ENCODE results near the gene ITGB6. TPM values are rescaled to one million over a fixed set of nuclear protein-coding genes. Genes with fewer than 3 reads are reported as not detected.

Gene ITGB6
- total RNA-seq, 2 experiments from 2014 or later: not detected

DNA sequence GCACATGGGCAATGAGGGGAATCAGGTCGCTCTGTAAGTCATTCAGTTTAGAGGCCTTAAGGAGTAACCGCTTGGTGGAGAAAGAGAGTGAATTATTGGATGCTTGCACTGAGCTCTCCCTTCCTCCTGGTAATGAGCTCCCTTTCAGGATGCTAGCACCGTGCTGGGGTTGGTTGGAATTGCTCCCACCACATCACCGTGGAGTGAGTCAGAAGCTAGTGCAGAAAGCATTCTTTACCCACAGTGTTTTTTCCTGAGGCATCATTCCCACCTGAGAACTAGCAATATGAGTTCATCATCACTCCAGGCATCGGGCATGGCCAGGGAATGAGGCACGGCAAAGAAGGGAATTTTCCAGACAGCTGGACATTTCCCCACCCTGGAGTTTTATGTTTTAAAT, 57.6 kb downstream of the ITGB6 start:
- Mint-ChIP-seq H3K9me3 (no peaks in the 10 kb centered on the region), H3K27ac (no peak overlapping the region), H3K4me3 (no peak overlapping the region), H3K27me3 (peaks cover 12% of the 10 kb centered on the region), H3K36me3 (no peaks in the 10 kb centered on the region), H3K4me1 (ENCODE audit: low read depth) (no peaks in the 10 kb centered on the region)
- no peak for DNase-seq
- intact Hi-C loops (cut with micrococcal nuclease): no loop called here
- ChIA-PET CTCF (interaction anchor here (0.5 kb wide), 1 partner anchor 53 kb away, joined by 3 read pairs; no protein-coding TSS in a partner anchor), POLR2A (no interaction called here)

DNA sequence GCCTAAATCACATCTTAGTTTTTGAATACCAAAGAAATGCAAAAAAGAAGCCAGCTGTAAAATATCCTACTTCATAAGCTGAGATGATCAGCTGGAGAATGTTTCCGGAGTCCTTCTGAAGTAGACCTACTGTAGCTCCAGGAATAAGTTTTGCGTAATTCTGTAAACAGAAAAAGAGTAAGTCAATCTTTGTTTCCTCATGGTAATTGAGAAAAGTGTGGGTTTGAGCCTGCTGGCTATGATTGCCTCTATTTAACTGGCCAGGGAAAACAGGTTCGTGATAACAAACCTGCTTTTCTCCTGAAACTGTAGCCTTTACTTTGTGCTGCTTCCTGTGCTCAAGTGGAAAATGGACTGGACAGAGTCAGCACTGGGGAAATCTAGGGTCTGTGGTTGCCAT, 58.2 kb downstream of the ITGB6 start:
- Mint-ChIP-seq H3K36me3 (no peaks in the 10 kb centered on the region), H3K27ac (no peak overlapping the region), H3K9me3 (no peaks in the 10 kb centered on the region), H3K4me3 (no peak overlapping the region), H3K27me3 (peaks cover 10% of the 10 kb centered on the region), H3K4me1 (ENCODE audit: low read depth) (no peaks in the 10 kb centered on the region)
- ChIA-PET POLR2A (no interaction called here), CTCF (interaction anchor here (0.5 kb wide), 1 partner anchor 52 kb away, joined by 3 read pairs; no protein-coding TSS in a partner anchor)
- intact Hi-C loops (cut with micrococcal nuclease): no loop called here
- no peak for DNase-seq

DNA sequence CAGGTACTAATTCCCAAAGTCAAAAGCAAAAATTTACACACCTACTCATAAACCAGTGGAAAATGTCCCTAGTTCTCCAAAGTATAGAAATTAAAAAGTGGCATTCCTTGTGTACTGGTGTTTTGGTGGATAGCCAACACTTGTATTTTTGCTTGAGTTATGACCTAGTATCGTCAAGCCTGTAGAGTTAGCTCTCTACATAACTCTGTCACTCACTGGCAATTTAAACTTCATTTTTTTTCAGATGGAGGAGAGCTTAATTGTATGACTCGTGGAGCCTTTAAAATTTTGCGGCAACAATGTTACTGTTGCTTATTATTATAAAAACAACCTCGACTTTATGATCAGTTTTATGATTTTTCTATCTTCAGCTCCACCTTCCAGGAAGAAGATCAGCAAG, 58.7 kb downstream of the ITGB6 start:
- Mint-ChIP-seq H3K27ac (no peak overlapping the region), H3K4me1 (ENCODE audit: low read depth) (no peaks in the 10 kb centered on the region), H3K9me3 (no peaks in the 10 kb centered on the region), H3K27me3 (peaks cover 9% of the 10 kb centered on the region), H3K36me3 (no peaks in the 10 kb centered on the region), H3K4me3 (no peak overlapping the region)
- POLR2A ChIA-PET: no interaction called here
- CTCF ChIA-PET: no interaction called here
- intact Hi-C loops (cut with micrococcal nuclease): no loop called here
- DNase-seq: no peak

DNA sequence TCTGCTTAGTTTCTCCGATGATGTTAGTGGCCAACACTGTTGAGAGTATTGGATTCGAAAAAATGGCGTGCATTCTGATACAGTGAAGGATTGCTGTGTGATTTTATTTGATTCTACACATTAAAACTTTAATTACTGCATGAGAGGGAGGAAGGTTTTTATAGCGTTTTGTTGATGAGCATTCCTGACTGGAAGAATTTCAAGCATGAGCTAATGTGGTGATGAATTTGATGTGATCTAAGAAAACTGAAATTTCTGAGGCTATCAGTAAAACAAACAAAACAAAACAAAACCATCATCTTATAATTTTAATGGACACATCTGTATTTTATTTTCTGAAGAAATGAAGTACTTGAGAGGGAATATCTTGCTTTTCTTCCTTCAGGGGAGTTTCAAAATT, 59.6 kb downstream of the ITGB6 start:
- Mint-ChIP-seq H3K9me3 (no peaks in the 10 kb centered on the region), H3K36me3 (no peaks in the 10 kb centered on the region), H3K27me3 (peaks cover 6% of the 10 kb centered on the region), H3K27ac (no peak overlapping the region), H3K4me3 (no peak overlapping the region), H3K4me1 (ENCODE audit: low read depth) (no peaks in the 10 kb centered on the region)
- intact Hi-C loops (cut with micrococcal nuclease): no loop called here
- DNase-seq: no peak
- ChIA-PET POLR2A (no interaction called here), CTCF (no interaction called here)

DNA sequence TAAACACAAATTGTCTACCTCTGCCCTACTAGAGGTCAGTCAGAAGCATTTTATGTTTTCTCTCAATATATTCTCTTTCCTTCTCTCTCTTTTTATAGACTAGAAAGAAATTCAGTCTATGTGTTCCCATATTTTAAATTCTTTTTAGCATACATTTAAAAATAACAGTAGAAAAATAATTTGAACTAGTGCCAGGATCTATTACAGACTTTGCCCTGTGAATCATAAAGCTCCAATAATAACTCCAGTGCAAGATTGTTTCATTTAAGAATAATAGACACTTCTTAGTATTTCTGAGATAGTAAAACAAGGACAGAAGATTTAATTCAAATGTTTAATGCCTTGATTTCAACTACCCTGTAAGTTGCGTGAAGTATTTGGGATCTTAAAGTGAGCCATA, 60.1 kb downstream of the ITGB6 start:
- H3K9me3 Mint-ChIP-seq: no peaks in the 10 kb centered on the region
- no peak overlapping the region for H3K27ac Mint-ChIP-seq
- ChIA-PET CTCF (no interaction called here), POLR2A (no interaction called here)
- DNase-seq: no peak
- H3K27me3 Mint-ChIP-seq: peaks cover 4% of the 10 kb centered on the region
- no peaks in the 10 kb centered on the region for H3K4me1 Mint-ChIP-seq (ENCODE audit: low read depth)
- intact Hi-C loops (cut with micrococcal nuclease): no loop called here
- H3K4me3 Mint-ChIP-seq: no peak overlapping the region
- no peaks in the 10 kb centered on the region for H3K36me3 Mint-ChIP-seq

DNA sequence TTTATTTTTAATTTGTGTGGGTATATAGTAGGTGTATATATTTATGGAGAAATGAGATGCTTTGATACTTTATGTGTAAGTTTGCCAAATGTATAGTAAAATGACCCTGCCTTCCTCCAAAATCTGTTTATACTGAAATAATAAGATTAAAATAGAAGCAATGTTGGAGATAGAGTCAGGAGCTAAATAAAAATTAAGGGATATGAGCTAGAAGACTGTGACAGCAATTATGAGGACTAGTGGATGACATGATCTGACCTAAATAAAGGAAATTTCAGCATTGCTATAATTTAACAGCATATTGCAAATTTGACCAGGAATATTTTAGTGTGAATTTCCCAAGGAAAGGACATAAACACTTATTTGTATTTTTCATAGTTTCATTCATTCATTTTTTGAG, 60.7 kb downstream of the ITGB6 start:
- Mint-ChIP-seq H3K4me3 (no peak overlapping the region), H3K27ac (no peak overlapping the region), H3K27me3 (peaks cover 4% of the 10 kb centered on the region), H3K36me3 (no peaks in the 10 kb centered on the region), H3K9me3 (no peaks in the 10 kb centered on the region), H3K4me1 (ENCODE audit: low read depth) (no peaks in the 10 kb centered on the region)
- intact Hi-C loops (cut with micrococcal nuclease): no loop called here
- no peak for DNase-seq
- CTCF ChIA-PET: no interaction called here
- POLR2A ChIA-PET: no interaction called here

DNA sequence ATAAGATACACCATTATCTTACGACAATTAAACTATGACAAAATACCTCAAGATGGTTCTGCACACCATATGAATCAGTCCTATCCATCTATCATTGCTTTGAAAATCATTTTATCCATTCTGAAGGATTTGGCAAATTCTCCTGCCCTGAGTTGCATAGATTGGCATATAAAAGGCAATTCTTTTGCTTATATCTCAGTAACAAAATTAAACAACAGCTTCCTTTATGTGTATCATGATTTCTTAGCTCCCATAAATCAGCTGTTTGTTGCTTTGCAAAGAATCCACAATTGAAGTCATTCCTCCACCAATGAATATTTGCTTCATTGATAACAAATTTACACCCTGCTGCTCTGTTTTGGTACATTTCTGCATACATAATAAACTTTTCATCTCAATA, 61.7 kb downstream of the ITGB6 start:
- Mint-ChIP-seq H3K36me3 (no peaks in the 10 kb centered on the region), H3K27me3 (peaks cover 8% of the 10 kb centered on the region), H3K9me3 (no peaks in the 10 kb centered on the region), H3K27ac (no peak overlapping the region), H3K4me1 (ENCODE audit: low read depth) (no peaks in the 10 kb centered on the region), H3K4me3 (no peak overlapping the region)
- ChIA-PET POLR2A (no interaction called here), CTCF (no interaction called here)
- intact Hi-C loops (cut with micrococcal nuclease): no loop called here
- DNase-seq: no peak

DNA sequence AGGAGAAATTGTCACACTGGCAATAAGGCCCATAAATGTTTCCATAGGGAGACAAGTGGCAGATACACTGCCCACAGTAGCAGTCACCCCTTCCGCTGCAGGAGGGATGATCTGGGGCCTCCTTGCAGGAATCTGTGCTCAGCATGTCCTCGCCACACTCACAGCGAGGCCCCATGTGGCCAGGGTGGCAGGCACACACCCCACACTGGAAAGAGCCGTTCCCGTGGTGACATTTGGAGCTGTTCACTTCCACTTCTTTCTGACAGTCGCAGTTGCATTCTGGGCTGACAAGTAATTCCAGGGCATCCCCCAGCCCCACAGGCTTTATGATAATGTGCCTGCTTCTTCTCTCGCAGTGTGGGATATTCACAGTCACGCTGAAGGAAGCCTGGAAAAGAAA, 62.6 kb downstream of the ITGB6 start:
- Mint-ChIP-seq H3K4me1 (ENCODE audit: low read depth) (no peaks in the 10 kb centered on the region), H3K9me3 (no peaks in the 10 kb centered on the region), H3K27ac (no peak overlapping the region), H3K36me3 (no peaks in the 10 kb centered on the region), H3K27me3 (peaks cover 14% of the 10 kb centered on the region), H3K4me3 (no peak overlapping the region)
- no peak for DNase-seq
- ChIA-PET CTCF (no interaction called here), POLR2A (no interaction called here)
- intact Hi-C loops (cut with micrococcal nuclease): no loop called here

DNA sequence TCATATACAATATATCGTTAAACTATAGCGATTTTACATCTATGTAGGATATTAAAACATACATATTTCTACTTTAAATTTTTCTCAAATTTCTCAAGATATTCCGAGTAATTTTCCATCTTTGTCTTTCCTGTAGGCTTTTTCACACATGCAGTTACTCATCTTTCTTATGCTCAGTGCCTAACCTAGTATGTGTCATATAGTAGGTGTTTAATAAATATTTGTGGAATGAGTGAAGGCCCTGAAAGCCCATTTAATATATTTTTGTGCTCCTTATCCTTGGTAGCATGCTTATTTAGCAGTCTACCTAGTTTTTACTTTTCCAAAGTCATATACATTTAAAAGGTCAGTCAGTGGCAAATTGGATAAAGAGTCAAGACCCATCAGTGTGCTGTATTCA, 67.3 kb downstream of the ITGB6 start:
- H3K27me3 Mint-ChIP-seq: peaks cover 14% of the 10 kb centered on the region
- no peaks in the 10 kb centered on the region for H3K9me3 Mint-ChIP-seq
- CTCF ChIA-PET: interaction anchor here (1.2 kb wide), 1 partner anchor 47 kb away, joined by 4 read pairs; no protein-coding TSS in a partner anchor
- intact Hi-C loops (cut with micrococcal nuclease): no loop called here
- no peak overlapping the region for H3K27ac Mint-ChIP-seq
- no peaks in the 10 kb centered on the region for H3K36me3 Mint-ChIP-seq
- POLR2A ChIA-PET: no interaction called here
- H3K4me1 Mint-ChIP-seq (ENCODE audit: low read depth): no peaks in the 10 kb centered on the region
- no peak overlapping the region for H3K4me3 Mint-ChIP-seq
- no peak for DNase-seq

DNA sequence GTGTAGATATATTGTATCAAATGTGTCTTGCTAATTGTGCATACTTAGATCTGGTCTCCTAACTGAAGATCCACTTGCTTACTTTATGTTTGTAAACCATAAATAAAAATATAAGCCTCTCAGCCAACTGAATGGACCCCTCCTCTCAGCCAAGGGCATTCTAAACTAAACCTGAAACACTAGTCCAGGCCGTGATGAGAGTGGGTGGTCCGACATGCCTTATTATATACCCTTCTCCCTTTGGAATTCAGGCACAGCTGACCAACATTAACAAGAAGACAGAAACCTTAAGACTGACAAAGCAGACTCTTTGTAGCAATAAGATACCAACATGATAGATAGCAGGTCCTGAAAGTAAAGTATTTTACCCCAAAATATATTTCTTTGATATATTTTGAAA, 73.3 kb downstream of the ITGB6 start:
- no peaks in the 10 kb centered on the region for H3K4me1 Mint-ChIP-seq (ENCODE audit: low read depth)
- peaks cover 11% of the 10 kb centered on the region for H3K27me3 Mint-ChIP-seq
- H3K36me3 Mint-ChIP-seq: no peaks in the 10 kb centered on the region
- no peak overlapping the region for H3K4me3 Mint-ChIP-seq
- no peak for DNase-seq
- intact Hi-C loops (cut with micrococcal nuclease): no loop called here
- POLR2A ChIA-PET: no interaction called here
- H3K27ac Mint-ChIP-seq: no peak overlapping the region
- CTCF ChIA-PET: no interaction called here
- no peaks in the 10 kb centered on the region for H3K9me3 Mint-ChIP-seq

DNA sequence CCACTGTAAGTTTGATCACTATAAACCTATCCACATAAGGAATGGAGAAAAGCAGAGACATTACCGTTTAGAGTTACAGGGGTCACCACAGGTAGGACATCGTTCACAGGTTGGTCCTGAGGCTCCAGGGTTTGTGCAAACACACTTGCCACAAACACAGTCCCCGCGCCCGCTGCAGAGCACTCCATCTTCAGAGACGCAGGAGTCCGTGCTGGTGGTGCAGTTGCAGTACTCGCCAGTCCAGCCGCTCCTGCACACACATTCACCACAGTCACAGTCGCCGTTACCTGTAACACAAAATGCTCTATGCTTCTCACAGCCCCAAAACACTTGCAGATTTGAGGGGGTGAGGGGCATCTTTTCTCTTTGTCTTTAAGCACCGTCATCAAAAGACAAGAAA, 73.8 kb downstream of the ITGB6 start:
- ChIA-PET CTCF (no interaction called here), POLR2A (no interaction called here)
- no peak overlapping the region for H3K27ac Mint-ChIP-seq
- no peaks in the 10 kb centered on the region for H3K9me3 Mint-ChIP-seq
- no peaks in the 10 kb centered on the region for H3K36me3 Mint-ChIP-seq
- DNase-seq: no peak
- peaks cover 11% of the 10 kb centered on the region for H3K27me3 Mint-ChIP-seq
- intact Hi-C loops (cut with micrococcal nuclease): no loop called here
- no peak overlapping the region for H3K4me3 Mint-ChIP-seq
- no peaks in the 10 kb centered on the region for H3K4me1 Mint-ChIP-seq (ENCODE audit: low read depth)

DNA sequence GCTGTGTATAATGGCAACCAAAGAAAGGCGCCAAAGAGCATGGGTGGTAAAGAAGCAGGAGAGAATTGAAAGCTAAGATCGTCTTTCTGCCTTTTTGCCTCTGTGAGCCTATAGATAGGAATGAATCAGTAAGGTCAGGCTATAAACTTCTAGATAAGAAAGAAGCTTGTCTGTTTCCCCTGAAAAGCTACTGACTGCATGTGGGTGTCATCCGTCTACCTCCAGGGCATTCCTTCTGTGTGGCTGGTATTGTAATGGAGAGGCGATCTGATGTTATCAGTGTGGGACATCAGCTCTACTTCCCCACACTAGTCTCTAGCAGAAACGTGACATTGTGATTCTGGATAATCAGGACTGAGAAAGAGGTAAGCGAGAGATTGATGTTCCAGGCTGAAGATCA, 74.2 kb downstream of the ITGB6 start:
- H3K9me3 Mint-ChIP-seq: no peaks in the 10 kb centered on the region

DNA sequence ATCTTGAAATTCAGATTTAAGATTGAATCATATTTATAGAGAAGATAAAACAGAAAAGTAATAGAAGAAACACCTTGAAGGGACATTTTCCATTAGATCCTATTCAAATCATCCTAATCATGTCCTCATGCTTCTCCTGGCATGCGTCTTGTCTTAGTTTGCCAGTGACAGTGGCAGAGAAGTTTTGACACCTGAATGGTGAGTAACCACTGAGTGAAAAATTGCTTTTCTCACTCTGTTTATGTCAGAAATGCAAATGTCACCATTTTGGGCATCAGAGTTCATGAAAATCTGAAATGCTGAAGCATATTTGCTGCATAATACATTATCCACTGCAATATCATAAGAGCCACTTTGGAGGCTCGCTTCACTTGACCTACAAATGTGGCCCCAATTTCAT, 74.7 kb downstream of the ITGB6 start:
- Mint-ChIP-seq H3K9me3 (no peaks in the 10 kb centered on the region), H3K4me3 (no peak overlapping the region), H3K27ac (no peak overlapping the region), H3K4me1 (ENCODE audit: low read depth) (no peaks in the 10 kb centered on the region), H3K27me3 (peaks cover 8% of the 10 kb centered on the region), H3K36me3 (no peaks in the 10 kb centered on the region)
- ChIA-PET CTCF (no interaction called here), POLR2A (no interaction called here)
- no peak for DNase-seq
- intact Hi-C loops (cut with micrococcal nuclease): no loop called here

More for the DNA sequence above, 74.2 kb downstream of the ITGB6 start:
- H3K27ac Mint-ChIP-seq: no peak overlapping the region
- no peaks in the 10 kb centered on the region for H3K4me1 Mint-ChIP-seq (ENCODE audit: low read depth)
- H3K27me3 Mint-ChIP-seq: peaks cover 9% of the 10 kb centered on the region
- no peak for DNase-seq
- ChIA-PET POLR2A (no interaction called here), CTCF (no interaction called here)
- intact Hi-C loops (cut with micrococcal nuclease): no loop called here
- H3K4me3 Mint-ChIP-seq: no peak overlapping the region
- no peaks in the 10 kb centered on the region for H3K36me3 Mint-ChIP-seq

DNA sequence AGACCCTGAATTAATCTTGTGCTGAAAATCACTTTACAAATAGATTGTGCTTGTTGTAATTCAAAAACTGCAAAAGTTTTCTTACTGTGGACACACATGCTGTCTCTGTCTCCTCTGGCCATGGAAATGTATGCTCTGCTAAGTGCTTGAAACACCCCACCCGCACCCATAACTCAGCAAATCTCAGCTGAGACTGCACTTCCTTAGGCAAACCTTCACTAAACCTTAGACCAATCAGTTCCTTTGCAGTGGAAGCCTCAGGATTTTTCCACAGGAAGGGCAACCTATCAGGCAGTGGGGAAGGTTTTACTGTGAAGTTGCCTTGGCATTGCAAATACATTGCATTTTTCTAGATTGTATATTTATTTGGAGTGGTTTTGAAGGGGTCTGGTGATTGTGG, 75.5 kb downstream of the ITGB6 start:
- intact Hi-C loops (cut with micrococcal nuclease): no loop called here
- H3K36me3 Mint-ChIP-seq: no peaks in the 10 kb centered on the region
- POLR2A ChIA-PET: no interaction called here
- no peaks in the 10 kb centered on the region for H3K4me1 Mint-ChIP-seq (ENCODE audit: low read depth)
- no peak overlapping the region for H3K4me3 Mint-ChIP-seq
- peaks cover 8% of the 10 kb centered on the region for H3K27me3 Mint-ChIP-seq
- no peak overlapping the region for H3K27ac Mint-ChIP-seq
- CTCF ChIA-PET: interaction anchor here (1.0 kb wide), 1 partner anchor 14 kb away, joined by 5 read pairs; no protein-coding TSS in a partner anchor
- H3K9me3 Mint-ChIP-seq: no peaks in the 10 kb centered on the region
- no peak for DNase-seq

Data from activated CD4-positive, alpha-beta memory T cell treated with anti-CD3 and anti-CD28 coated beads for 36 hours (primary cell).